ENCODE results near the gene TCAIM. TPM values are rescaled to one million over a fixed set of nuclear protein-coding genes. Genes with fewer than 3 reads are reported as not detected.

Gene TCAIM
- total RNA-seq, 1 experiment from 2014 or later: 19.5 TPM

DNA sequence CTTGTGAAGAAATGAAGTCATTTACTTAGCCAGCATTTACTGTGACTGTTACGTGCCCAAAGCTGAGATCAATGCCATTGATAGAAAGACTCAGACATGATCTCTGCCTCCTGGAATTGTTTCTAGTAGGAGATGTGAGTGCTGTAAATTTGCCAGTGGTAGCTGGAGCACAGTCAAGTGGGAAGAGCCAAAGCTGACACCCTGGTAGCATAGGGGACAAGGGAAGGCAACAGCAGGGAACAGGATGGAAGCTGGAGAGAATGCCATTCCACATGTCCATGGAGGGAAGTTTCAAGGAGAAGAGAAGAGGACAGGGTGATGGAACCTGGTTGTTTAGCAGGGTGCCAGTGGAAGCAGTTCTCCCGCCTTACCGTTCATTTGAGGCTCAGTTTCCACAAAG is 64.0 kb downstream of the TCAIM start:
- no peaks in the 10 kb centered on the region for H3K4me1 ChIP-seq (ENCODE audit: control insufficient read depth, insufficient read depth, low read length)
- in situ Hi-C loops (cut with HindIII; ENCODE audit: low pct_unique_long_range_greater_than_20kb, low sequenced_read_pairs): no loop called here
- H3K4me3 ChIP-seq (ENCODE audit: low read depth in 2 of 2, low read length in 2 of 2): no peak overlapping the region
- H3K27me3 ChIP-seq (ENCODE audit: control insufficient read depth, insufficient read depth, low read length): no peaks in the 10 kb centered on the region
- DNase-seq (ENCODE audit: low read depth, low spot score) (no peak), ATAC-seq (no peak)
- no peaks in the 10 kb centered on the region for H3K9me3 ChIP-seq (ENCODE audit: control insufficient read depth, insufficient read depth, low read depth, low read length)
- no peaks in the 10 kb centered on the region for H3K36me3 ChIP-seq (ENCODE audit: control insufficient read depth, insufficient read depth, low read length)
- H3K27ac ChIP-seq (ENCODE audit: low read length): no peak overlapping the region
- ChIA-PET CTCF (no interaction called here), POLR2A (no interaction called here)
- intact Hi-C loops (cut with micrococcal nuclease; ENCODE audit: unreplicated experiment): no loop called here
- TF ChIP-seq, protein P1, sequence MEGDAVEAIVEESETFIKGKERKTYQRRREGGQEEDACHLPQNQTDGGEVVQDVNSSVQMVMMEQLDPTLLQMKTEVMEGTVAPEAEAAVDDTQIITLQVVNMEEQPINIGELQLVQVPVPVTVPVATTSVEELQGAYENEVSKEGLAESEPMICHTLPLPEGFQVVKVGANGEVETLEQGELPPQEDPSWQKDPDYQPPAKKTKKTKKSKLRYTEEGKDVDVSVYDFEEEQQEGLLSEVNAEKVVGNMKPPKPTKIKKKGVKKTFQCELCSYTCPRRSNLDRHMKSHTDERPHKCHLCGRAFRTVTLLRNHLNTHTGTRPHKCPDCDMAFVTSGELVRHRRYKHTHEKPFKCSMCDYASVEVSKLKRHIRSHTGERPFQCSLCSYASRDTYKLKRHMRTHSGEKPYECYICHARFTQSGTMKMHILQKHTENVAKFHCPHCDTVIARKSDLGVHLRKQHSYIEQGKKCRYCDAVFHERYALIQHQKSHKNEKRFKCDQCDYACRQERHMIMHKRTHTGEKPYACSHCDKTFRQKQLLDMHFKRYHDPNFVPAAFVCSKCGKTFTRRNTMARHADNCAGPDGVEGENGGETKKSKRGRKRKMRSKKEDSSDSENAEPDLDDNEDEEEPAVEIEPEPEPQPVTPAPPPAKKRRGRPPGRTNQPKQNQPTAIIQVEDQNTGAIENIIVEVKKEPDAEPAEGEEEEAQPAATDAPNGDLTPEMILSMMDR (IDR thresholded peaks at IDR 0.05): no peak
- TF ChIP-seq, protein P2, sequence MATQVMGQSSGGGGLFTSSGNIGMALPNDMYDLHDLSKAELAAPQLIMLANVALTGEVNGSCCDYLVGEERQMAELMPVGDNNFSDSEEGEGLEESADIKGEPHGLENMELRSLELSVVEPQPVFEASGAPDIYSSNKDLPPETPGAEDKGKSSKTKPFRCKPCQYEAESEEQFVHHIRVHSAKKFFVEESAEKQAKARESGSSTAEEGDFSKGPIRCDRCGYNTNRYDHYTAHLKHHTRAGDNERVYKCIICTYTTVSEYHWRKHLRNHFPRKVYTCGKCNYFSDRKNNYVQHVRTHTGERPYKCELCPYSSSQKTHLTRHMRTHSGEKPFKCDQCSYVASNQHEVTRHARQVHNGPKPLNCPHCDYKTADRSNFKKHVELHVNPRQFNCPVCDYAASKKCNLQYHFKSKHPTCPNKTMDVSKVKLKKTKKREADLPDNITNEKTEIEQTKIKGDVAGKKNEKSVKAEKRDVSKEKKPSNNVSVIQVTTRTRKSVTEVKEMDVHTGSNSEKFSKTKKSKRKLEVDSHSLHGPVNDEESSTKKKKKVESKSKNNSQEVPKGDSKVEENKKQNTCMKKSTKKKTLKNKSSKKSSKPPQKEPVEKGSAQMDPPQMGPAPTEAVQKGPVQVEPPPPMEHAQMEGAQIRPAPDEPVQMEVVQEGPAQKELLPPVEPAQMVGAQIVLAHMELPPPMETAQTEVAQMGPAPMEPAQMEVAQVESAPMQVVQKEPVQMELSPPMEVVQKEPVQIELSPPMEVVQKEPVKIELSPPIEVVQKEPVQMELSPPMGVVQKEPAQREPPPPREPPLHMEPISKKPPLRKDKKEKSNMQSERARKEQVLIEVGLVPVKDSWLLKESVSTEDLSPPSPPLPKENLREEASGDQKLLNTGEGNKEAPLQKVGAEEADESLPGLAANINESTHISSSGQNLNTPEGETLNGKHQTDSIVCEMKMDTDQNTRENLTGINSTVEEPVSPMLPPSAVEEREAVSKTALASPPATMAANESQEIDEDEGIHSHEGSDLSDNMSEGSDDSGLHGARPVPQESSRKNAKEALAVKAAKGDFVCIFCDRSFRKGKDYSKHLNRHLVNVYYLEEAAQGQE (IDR thresholded peaks at IDR 0.05; ENCODE audit: insufficient read depth in 1 of 2, low read depth in 2 of 2, low read length in 1 of 2): no peak
- TF ChIP-seq POLR2AphosphoS5 (IDR thresholded peaks at IDR 0.05; ENCODE audit: low read depth, low read length) (no peak), TCF7L2 (IDR thresholded peaks at IDR 0.05; ENCODE audit: low read depth, low read length) (no peak), SIN3A (IDR thresholded peaks at IDR 0.05; ENCODE audit: borderline replicate concordance, insufficient read depth, low read depth, low read length) (no peak)
- BruUV-seq (replicated peaks): no TSS peak

DNA sequence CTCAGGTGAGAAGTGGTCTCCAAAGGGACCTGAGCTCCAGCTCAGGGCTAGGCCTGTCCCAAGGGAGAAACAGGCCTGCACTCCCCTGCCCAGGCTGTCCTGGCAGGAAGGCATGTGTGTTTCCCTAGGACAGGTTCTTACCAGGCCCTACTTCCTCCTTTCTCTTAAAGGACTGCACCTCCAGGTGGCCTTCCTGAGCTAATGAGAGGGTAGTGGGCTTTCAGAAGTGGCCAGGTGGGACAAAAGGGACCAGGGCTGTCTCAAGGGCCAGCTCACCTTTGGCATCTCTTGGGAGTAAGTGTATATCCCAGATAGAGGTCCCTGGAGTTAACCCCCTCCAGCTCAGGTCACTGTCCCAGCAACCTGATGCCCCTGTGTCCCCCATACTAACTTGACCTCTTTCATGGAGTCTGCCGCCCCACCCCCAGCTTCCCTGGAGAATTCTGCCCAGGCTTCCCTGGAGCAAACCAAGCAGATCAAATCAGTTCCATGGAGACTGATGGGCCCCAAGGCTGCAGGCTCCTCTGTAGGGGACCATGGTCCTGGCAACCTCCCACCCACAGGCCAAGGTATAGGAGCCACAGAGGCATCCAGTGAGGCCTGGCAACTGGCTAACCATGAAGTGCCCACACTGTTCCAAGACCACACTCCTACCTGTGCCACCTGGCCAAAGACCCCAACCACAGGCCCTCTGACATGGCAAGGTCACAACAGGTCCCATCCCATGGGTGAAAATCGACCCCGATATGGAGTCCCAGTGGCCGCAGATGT is 71.3 kb downstream of the TCAIM start:
- no peaks in the 10 kb centered on the region for H3K27me3 ChIP-seq (ENCODE audit: control insufficient read depth, insufficient read depth, low read length)

More for the DNA sequence above, 71.3 kb downstream of the TCAIM start:
- ChIA-PET POLR2A (no interaction called here), CTCF (no interaction called here)
- H3K36me3 ChIP-seq (ENCODE audit: control insufficient read depth, insufficient read depth, low read length): no peaks in the 10 kb centered on the region
- intact Hi-C loops (cut with micrococcal nuclease; ENCODE audit: unreplicated experiment): no loop called here
- H3K9me3 ChIP-seq (ENCODE audit: control insufficient read depth, insufficient read depth, low read depth, low read length): no peaks in the 10 kb centered on the region
- no peak for ATAC-seq
- no peaks in the 10 kb centered on the region for H3K4me1 ChIP-seq (ENCODE audit: control insufficient read depth, insufficient read depth, low read length)
- TF ChIP-seq TCF7L2 (IDR thresholded peaks at IDR 0.05; ENCODE audit: low read depth, low read length) (no peak), POLR2AphosphoS5 (IDR thresholded peaks at IDR 0.05; ENCODE audit: low read depth, low read length) (no peak), SIN3A (IDR thresholded peaks at IDR 0.05; ENCODE audit: borderline replicate concordance, insufficient read depth, low read depth, low read length) (no peak)
- TF ChIP-seq, protein P1 (IDR thresholded peaks at IDR 0.05): no peak
- TF ChIP-seq, protein P2 (IDR thresholded peaks at IDR 0.05; ENCODE audit: insufficient read depth in 1 of 2, low read depth in 2 of 2, low read length in 1 of 2): no peak
- BruUV-seq (replicated peaks): no TSS peak
- H3K4me3 ChIP-seq (ENCODE audit: low read depth in 2 of 2, low read length in 2 of 2): no peak overlapping the region
- no peak for DNase-seq (ENCODE audit: low read depth, low spot score)
- no peak overlapping the region for H3K27ac ChIP-seq (ENCODE audit: low read length)
- in situ Hi-C loops (cut with HindIII; ENCODE audit: low pct_unique_long_range_greater_than_20kb, low sequenced_read_pairs): no loop called here
